ENCODE data around the gene ATP11A. TPM values are rescaled to one million over a fixed set of nuclear protein-coding genes. Genes with fewer than 3 reads are reported as not detected.

ATP11A gene
- total RNA-seq, 1 donor from 2014 or later, result 11.5 TPM

- Histone ChIP-seq H3K4me3 (ENCODE audit: low read length in 3 of 3) (peak overlapping the region; percentile 72 to 78 (median 76)), H3K9ac (ENCODE audit: low read depth in 1 of 3, low read length in 3 of 3) (peak overlapping the region; percentile 69 to 90 (median 83)), H3K27ac (ENCODE audit: low read depth, low read length) (peak overlapping the region; percentile 81), H3K9me3 (ENCODE audit: control insufficient read depth in 3 of 3, low read length in 3 of 3) (no peaks in the 10 kb centered on the region), H3K4me1 (ENCODE audit: control insufficient read depth in 3 of 3, insufficient read depth in 3 of 3, low read length in 3 of 3) (peaks cover 21 to 44% (median 30%) of the 10 kb centered on the region in 3 donors), H3K27me3 (ENCODE audit: control insufficient read depth in 3 of 3, insufficient read depth in 3 of 3, low read length in 3 of 3) (no peaks in the 10 kb centered on the region), H3K36me3 (ENCODE audit: control insufficient read depth in 3 of 3, insufficient read depth in 3 of 3, low read length in 3 of 3) (no peaks in the 10 kb centered on the region)
These were observed 568 bp downstream of the ATP11A start for GRCh38 chr13:112690283-112690929.

- Histone ChIP-seq H3K9ac (ENCODE audit: low read depth in 1 of 3, low read length in 3 of 3) (peak overlapping the region in 1 of 3 donors; percentile 83), H3K4me1 (ENCODE audit: control insufficient read depth in 3 of 3, insufficient read depth in 3 of 3, low read length in 3 of 3) (peaks cover 21 to 44% (median 30%) of the 10 kb centered on the region in 3 donors), H3K9me3 (ENCODE audit: control insufficient read depth in 3 of 3, low read length in 3 of 3) (no peaks in the 10 kb centered on the region), H3K27ac (ENCODE audit: low read depth, low read length) (peak overlapping the region; percentile 48), H3K4me3 (ENCODE audit: low read length in 3 of 3) (peak overlapping the region; percentile 50 to 78 (median 76)), H3K27me3 (ENCODE audit: control insufficient read depth in 3 of 3, insufficient read depth in 3 of 3, low read length in 3 of 3) (no peaks in the 10 kb centered on the region), H3K36me3 (ENCODE audit: control insufficient read depth in 3 of 3, insufficient read depth in 3 of 3, low read length in 3 of 3) (peaks cover 0 to 2% (median 0%) of the 10 kb centered on the region in 3 donors)
These were observed 2.3 kb downstream of the ATP11A start for GRCh38 chr13:112692104-112692503.

- H3K36me3 ChIP-seq (ENCODE audit: control insufficient read depth in 3 of 3, insufficient read depth in 3 of 3, low read length in 3 of 3), result peaks cover 0 to 2% (median 0%) of the 10 kb centered on the region in 3 donors
These were observed 2.7 kb downstream of the ATP11A start for GRCh38 chr13:112692586-112692985.

GRCh38 chr13:112693831-112694497 lies 4.1 kb downstream of the ATP11A start:
- Histone ChIP-seq H3K36me3 (ENCODE audit: control insufficient read depth in 3 of 3, insufficient read depth in 3 of 3, low read length in 3 of 3) (peaks cover 0 to 2% (median 0%) of the 10 kb centered on the region in 3 donors), H3K27me3 (ENCODE audit: control insufficient read depth in 3 of 3, insufficient read depth in 3 of 3, low read length in 3 of 3) (no peaks in the 10 kb centered on the region), H3K9me3 (ENCODE audit: control insufficient read depth in 3 of 3, low read length in 3 of 3) (no peaks in the 10 kb centered on the region), H3K4me3 (ENCODE audit: low read length in 3 of 3) (no peak overlapping the region), H3K9ac (ENCODE audit: low read depth in 1 of 3, low read length in 3 of 3) (peak overlapping the region in 1 of 3 donors; percentile 62), H3K27ac (ENCODE audit: low read depth, low read length) (no peak overlapping the region), H3K4me1 (ENCODE audit: control insufficient read depth in 3 of 3, insufficient read depth in 3 of 3, low read length in 3 of 3) (peaks cover 24 to 48% (median 30%) of the 10 kb centered on the region in 3 donors)

More at GRCh38 chr13:112692586-112692985, 2.7 kb downstream of the ATP11A start:
- H3K9ac ChIP-seq (ENCODE audit: low read depth in 1 of 3, low read length in 3 of 3), result no peak overlapping the region
- H3K4me3 ChIP-seq (ENCODE audit: low read length in 3 of 3), result no peak overlapping the region
- H3K27ac ChIP-seq (ENCODE audit: low read depth, low read length), result no peak overlapping the region
- no peaks in the 10 kb centered on the region for H3K27me3 ChIP-seq (ENCODE audit: control insufficient read depth in 3 of 3, insufficient read depth in 3 of 3, low read length in 3 of 3)
- H3K4me1 ChIP-seq (ENCODE audit: control insufficient read depth in 3 of 3, insufficient read depth in 3 of 3, low read length in 3 of 3), result peaks cover 21 to 44% (median 30%) of the 10 kb centered on the region in 3 donors
- H3K9me3 ChIP-seq (ENCODE audit: control insufficient read depth in 3 of 3, low read length in 3 of 3), result no peaks in the 10 kb centered on the region

- no peak overlapping the region for H3K27ac ChIP-seq (ENCODE audit: low read depth, low read length)
- H3K4me1 ChIP-seq (ENCODE audit: control insufficient read depth in 3 of 3, insufficient read depth in 3 of 3, low read length in 3 of 3), result peaks cover 32 to 51% (median 33%) of the 10 kb centered on the region in 3 donors
- H3K36me3 ChIP-seq (ENCODE audit: control insufficient read depth in 3 of 3, insufficient read depth in 3 of 3, low read length in 3 of 3), result peaks cover 0 to 2% (median 0%) of the 10 kb centered on the region in 3 donors
- no peaks in the 10 kb centered on the region for H3K9me3 ChIP-seq (ENCODE audit: control insufficient read depth in 3 of 3, low read length in 3 of 3)
- H3K9ac ChIP-seq (ENCODE audit: low read depth in 1 of 3, low read length in 3 of 3), result no peak overlapping the region
- no peak overlapping the region for H3K4me3 ChIP-seq (ENCODE audit: low read length in 3 of 3)
- no peaks in the 10 kb centered on the region for H3K27me3 ChIP-seq (ENCODE audit: control insufficient read depth in 3 of 3, insufficient read depth in 3 of 3, low read length in 3 of 3)
These were observed 5.3 kb downstream of the ATP11A start for GRCh38 chr13:112695121-112695520.

GRCh38 chr13:112696001-112696868 lies 6.4 kb downstream of the ATP11A start:
- Histone ChIP-seq H3K27me3 (ENCODE audit: control insufficient read depth in 3 of 3, insufficient read depth in 3 of 3, low read length in 3 of 3) (no peaks in the 10 kb centered on the region), H3K4me1 (ENCODE audit: control insufficient read depth in 3 of 3, insufficient read depth in 3 of 3, low read length in 3 of 3) (peaks cover 32 to 51% (median 36%) of the 10 kb centered on the region in 3 donors), H3K4me3 (ENCODE audit: low read length in 3 of 3) (no peak overlapping the region), H3K36me3 (ENCODE audit: control insufficient read depth in 3 of 3, insufficient read depth in 3 of 3, low read length in 3 of 3) (peaks cover 0 to 2% (median 0%) of the 10 kb centered on the region in 3 donors), H3K27ac (ENCODE audit: low read depth, low read length) (no peak overlapping the region), H3K9me3 (ENCODE audit: control insufficient read depth in 3 of 3, low read length in 3 of 3) (no peaks in the 10 kb centered on the region), H3K9ac (ENCODE audit: low read depth in 1 of 3, low read length in 3 of 3) (no peak overlapping the region)

- peaks cover 0 to 2% (median 0%) of the 10 kb centered on the region in 3 donors for H3K36me3 ChIP-seq (ENCODE audit: control insufficient read depth in 3 of 3, insufficient read depth in 3 of 3, low read length in 3 of 3)
- no peak overlapping the region for H3K9ac ChIP-seq (ENCODE audit: low read depth in 1 of 3, low read length in 3 of 3)
- H3K27ac ChIP-seq (ENCODE audit: low read depth, low read length), result no peak overlapping the region
- H3K27me3 ChIP-seq (ENCODE audit: control insufficient read depth in 3 of 3, insufficient read depth in 3 of 3, low read length in 3 of 3), result no peaks in the 10 kb centered on the region
- H3K9me3 ChIP-seq (ENCODE audit: control insufficient read depth in 3 of 3, low read length in 3 of 3), result no peaks in the 10 kb centered on the region
- H3K4me1 ChIP-seq (ENCODE audit: control insufficient read depth in 3 of 3, insufficient read depth in 3 of 3, low read length in 3 of 3), result peaks cover 26 to 43% (median 29%) of the 10 kb centered on the region in 3 donors
- no peak overlapping the region for H3K4me3 ChIP-seq (ENCODE audit: low read length in 3 of 3)
These were observed 7.1 kb downstream of the ATP11A start for GRCh38 chr13:112696869-112697465.

- no peak overlapping the region for H3K4me3 ChIP-seq (ENCODE audit: low read length in 3 of 3)
- no peak overlapping the region for H3K27ac ChIP-seq (ENCODE audit: low read depth, low read length)
- peaks cover 23 to 33% (median 24%) of the 10 kb centered on the region in 3 donors for H3K4me1 ChIP-seq (ENCODE audit: control insufficient read depth in 3 of 3, insufficient read depth in 3 of 3, low read length in 3 of 3)
These were observed 8.2 kb downstream of the ATP11A start for GRCh38 chr13:112697756-112698655.

More at GRCh38 chr13:112697756-112698655, 8.2 kb downstream of the ATP11A start:
- no peak overlapping the region for H3K9ac ChIP-seq (ENCODE audit: low read depth in 1 of 3, low read length in 3 of 3)
- H3K27me3 ChIP-seq (ENCODE audit: control insufficient read depth in 3 of 3, insufficient read depth in 3 of 3, low read length in 3 of 3), result no peaks in the 10 kb centered on the region
- no peaks in the 10 kb centered on the region for H3K9me3 ChIP-seq (ENCODE audit: control insufficient read depth in 3 of 3, low read length in 3 of 3)
- peaks cover 0 to 2% (median 0%) of the 10 kb centered on the region in 3 donors for H3K36me3 ChIP-seq (ENCODE audit: control insufficient read depth in 3 of 3, insufficient read depth in 3 of 3, low read length in 3 of 3)

Measured in skeletal muscle tissue (tissue), 4 donors.